A549 treated with CpdA at 1 μM for 4 hours (cell line): ENCODE measurements around the gene ALAS1. TPM values are rescaled to one million over a fixed set of nuclear protein-coding genes. Genes with fewer than 3 reads are reported as not detected.

Experiments
- total RNA-seq: library from RNA; stranded (reverse); fragments of 200-300 nt; extraction: Qiagen RNA extraction; gene quantifications from 5 replicates; pipeline ENCODE4 v1.2.3, GENCODE V29; 2022; ENCODE audit warnings: low read depth

ALAS1 gene
- total RNA-seq, result 46.7 to 57.0 TPM (median 52.8 TPM) in 5 replicates

DNA sequence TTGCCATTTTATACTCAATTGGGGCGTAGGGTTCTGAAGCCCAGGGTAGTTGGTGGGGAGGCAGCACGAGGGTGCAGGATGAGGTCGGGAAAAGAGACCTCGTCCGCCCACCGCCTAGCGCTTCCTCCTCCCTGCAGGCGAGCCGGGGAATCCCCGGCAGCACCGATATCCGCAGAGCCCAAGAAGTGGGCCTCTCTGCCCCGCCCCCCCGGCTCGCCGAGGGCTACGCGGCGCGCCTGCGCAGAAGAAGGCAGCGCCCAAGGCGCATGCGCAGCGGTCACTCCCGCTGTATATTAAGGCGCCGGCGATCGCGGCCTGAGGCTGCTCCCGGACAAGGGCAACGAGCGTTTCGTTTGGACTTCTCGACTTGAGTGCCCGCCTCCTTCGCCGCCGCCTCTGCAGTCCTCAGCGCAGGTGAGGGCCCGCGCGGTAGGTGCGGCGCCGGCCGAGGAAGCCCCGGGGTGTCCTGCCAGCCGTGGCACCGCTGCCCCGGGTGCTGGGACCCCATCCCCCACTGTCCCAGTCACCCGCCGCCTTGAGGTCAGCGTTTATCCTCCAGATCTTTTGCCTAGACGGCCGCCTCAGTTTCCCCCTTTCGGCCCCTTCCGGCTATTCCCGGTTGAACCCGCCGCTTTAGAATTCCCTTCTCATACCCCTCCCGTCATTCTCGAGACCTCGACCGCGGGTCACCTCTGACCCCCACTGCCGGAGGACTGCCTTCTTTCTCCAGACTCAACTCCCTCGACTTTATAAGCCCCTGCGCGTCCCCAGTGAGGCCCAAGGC lies at the start of gene ALAS1:
ALAS1 (plus strand) TSS at position 319 of the 784 bp plus-strand sequence. CDS start 1,082 bp downstream, outside the sequence.

DNA sequence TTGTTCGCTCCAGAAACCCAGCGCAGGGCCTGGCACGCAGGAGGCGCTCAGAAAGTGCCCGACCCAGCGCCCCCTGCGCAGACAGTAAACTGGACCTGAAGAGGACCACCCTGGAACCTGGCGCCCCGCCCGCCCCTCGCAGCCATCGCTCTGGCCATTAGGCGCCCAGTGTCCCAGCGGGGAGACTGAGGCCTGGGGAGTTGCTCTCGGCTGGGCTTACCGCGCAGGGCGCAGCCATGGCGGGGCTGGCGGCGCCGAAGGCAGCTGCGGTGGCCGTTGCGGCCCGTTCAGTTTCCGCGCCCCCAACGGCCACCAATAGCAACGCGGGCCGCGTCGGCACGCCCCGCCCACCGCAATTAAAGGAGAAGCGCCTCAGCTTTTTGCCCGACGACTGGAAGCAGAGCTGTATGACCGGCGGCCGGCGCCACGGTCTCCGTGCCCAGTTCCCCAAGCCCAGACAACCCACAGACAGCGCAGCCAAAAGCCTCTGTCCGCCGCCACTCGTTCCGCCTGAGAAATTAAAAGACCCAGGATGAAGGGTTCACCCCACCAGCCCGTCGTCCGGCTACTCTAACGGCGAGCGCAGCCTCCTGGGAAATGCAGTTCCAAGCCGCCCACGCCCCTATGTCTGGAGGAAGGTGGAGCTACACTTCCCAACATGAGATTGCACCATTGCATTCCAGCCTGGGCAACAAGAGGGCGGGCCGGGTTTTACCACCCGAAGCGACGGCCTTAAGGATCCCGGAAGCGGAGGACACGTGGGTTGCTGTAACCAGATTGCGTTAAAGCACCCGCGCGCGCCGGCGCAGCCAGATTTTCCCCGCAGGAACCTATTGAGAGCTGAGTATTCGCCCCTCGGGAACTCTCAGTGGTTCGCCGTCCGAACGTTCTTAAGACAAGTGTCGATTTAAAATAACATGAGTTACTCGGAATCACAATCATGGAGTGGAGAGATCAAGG lies 43.5 kb upstream of the ALAS1 start, which contains the start of gene POC1A:
POC1A (minus strand) TSS at position 289 of the 960 bp plus-strand sequence; CDS start at position 238, 51 bp downstream.

DNA sequence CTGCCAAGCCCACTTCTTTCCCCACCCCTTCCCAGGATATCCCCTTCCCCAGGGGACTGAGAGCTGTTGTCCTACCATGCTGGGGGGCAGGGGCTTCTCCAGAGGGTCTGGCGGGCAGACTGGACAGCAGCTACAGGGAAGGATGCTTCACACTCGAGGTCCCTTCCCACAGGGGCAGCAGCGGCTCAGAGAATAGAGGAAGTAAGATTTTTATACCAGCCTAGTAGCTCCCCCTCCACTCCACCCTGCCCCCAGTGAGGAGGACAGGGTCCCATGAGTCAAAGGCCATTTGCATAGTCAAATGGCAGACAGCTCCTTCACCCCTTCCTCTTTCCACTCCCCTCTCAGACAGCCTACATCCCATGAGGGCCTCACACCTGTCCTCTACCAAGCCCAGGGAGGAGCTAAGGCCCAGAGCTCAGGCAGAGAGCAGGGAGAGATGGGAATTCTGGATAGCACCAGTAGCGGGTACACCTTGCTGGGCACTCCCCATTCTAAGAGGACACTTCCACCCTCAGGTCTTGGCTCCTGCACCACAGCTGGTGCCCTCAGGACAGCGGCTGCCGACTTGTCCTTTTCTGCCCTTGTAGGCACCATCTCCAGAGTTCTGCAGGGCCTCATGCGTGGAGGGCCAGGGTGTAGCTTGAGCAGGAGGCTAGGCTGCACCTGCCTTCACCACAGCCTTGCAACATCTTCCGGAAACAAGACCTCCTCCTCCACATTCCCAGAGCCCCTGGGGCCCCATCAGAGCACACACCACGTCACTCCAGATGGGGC lies 27.7 kb downstream of the ALAS1 start, which contains the start of gene TLR9:
TLR9 (minus strand) TSS at position 194 of the 777 bp plus-strand sequence; CDS start at position 78, 116 bp downstream.

DNA sequence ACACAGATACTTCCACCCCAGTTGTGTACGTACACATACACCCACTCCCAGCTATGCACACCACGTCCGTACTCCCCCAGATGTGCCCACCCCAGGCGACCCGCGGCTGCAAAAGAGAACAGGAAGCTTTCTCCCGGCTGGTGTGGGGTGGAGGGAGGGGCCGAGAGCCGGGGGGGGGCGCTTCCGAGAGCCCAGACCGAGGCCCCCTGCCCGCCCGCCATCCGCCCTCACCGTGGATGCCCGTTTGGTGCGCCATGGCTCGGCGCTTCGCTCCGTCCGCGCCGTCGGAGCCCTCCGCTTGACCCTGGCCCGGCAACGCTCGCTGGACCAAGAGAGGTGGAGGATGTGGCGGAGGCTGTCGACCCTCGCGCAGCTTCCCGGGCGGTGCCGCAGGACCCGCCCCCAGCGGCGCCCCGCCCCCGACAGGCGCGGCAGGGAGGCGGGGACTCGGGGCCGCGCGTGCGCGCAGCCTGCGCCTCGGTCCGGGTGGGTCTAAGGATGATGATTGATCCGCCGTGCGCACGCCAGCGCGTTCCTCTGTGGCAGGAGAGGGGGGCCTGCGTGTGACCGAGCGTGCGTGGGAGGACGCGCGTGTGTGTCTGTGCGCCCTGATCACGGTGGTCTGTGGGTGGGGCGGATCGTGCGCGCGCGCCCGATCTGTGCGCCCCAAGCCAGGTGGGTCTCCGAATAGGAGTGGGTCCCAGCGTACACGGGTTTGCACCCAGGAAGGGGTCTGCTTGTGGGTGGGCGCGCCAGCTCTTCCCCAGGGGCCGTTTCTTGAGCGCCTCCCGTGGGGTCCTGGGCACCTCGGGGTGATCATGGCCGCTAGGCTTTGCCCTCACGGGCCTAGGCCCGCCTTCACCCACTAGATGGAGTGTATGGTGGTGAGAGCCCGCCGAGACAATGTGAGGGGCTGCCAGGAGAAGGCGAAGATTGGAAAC lies 41.1 kb downstream of the ALAS1 start, which contains the start of gene TWF2:
TWF2 (minus strand) TSS at position 398 of the 941 bp plus-strand sequence; CDS start at position 256, 142 bp downstream.

DNA sequence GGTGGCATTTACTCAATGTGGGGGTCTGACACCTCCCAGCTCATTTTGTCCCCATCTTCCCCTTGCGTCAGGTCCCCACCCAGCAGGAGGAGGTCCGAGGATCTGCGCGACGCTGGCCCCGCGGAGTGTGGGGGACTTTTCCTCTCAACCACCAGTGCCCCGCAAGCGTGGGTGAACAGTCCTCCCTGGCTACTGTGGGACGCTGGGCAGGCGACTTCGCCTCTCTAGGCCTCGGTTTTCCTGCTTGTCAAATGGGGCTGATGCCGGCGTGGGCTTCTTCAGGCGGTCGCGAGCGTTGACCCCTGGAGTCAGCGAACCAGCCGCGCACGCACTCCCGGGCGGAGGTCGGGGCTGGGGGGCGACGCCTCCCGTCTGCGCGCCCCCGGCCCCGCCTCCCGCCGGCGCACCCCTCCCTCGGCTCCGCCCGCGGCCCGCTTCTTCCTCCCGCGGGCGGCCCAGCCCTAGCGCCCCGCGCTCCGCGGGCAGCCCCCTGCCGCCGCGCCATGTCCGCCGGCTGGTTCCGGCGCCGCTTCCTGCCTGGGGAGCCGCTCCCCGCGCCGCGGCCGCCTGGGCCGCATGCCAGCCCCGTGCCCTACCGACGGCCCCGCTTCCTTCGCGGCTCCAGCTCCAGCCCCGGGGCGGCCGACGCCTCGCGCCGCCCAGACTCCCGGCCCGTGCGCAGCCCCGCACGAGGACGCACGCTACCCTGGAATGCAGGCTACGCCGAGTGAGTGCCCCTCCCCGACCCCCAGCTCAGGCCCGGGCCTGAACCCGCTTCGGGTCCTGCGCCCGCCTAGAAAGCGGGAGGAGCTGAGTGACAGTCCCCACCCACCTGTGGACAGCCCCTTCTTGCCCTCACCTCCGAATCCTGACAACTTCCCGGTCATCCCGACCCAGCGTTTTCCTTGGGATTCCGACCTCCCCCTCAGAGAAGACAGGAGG lies 47.6 kb downstream of the ALAS1 start, which contains the start of gene PPM1M:
PPM1M (plus strand) TSS at position 438 of the 942 bp plus-strand sequence; CDS start at position 504, 66 bp downstream.

Other genes starting within 250 kb of the ALAS1 start
- 0.07 TPM in 1 of 5 replicates, not detected in the others for gene GPR62, start 242.8 kb upstream of the ALAS1 start, total RNA-seq
- gene PCBP4, start 230.7 kb upstream of the ALAS1 start, total RNA-seq, result 11.0 to 13.8 TPM (median 12.3 TPM) in 5 replicates
- gene ABHD14B, start 224.1 kb upstream of the ALAS1 start, total RNA-seq, result 24.7 to 33.5 TPM (median 33.1 TPM) in 5 replicates
- gene ABHD14A, start 223.1 kb upstream of the ALAS1 start, total RNA-seq, result 10.1 to 16.2 TPM (median 14.8 TPM) in 5 replicates
- gene ACY1, start 214.6 kb upstream of the ALAS1 start, total RNA-seq, result 20.8 to 30.2 TPM (median 28.3 TPM) in 5 replicates
- gene RPL29, start 202.3 kb upstream of the ALAS1 start, total RNA-seq, result 1,289 to 1,406 TPM (median 1,382 TPM) in 5 replicates
- 12.8 to 14.3 TPM (median 13.1 TPM) in 5 replicates for gene DUSP7, start 141.6 kb upstream of the ALAS1 start, total RNA-seq
- gene POC1A, start 43.7 kb upstream of the ALAS1 start, total RNA-seq, result 15.9 to 20.8 TPM (median 19.1 TPM) in 5 replicates
- gene TLR9, start 27.5 kb downstream of the ALAS1 start, total RNA-seq, result 0.08 TPM in 2 of 5 replicates, not detected in the others
- 67.0 to 80.9 TPM (median 68.5 TPM) in 5 replicates for gene TWF2, start 41.0 kb downstream of the ALAS1 start, total RNA-seq
- 4.2 to 5.8 TPM (median 5.2 TPM) in 5 replicates for gene PPM1M, start 47.6 kb downstream of the ALAS1 start, total RNA-seq
- gene WDR82, start 80.5 kb downstream of the ALAS1 start, total RNA-seq, result 49.8 to 53.8 TPM (median 52.2 TPM) in 5 replicates
- 3.2 to 4.9 TPM (median 4.7 TPM) in 5 replicates for gene GLYCTK, start 89.7 kb downstream of the ALAS1 start, total RNA-seq
- gene DNAH1, start 118.2 kb downstream of the ALAS1 start, total RNA-seq, result 0.52 to 1.1 TPM (median 1.1 TPM) in 5 replicates
- 32.7 to 41.2 TPM (median 39.4 TPM) in 5 replicates for gene BAP1, start 211.8 kb downstream of the ALAS1 start, total RNA-seq
- 2.5 to 3.2 TPM (median 2.7 TPM) in 5 replicates for gene PHF7, start 212.5 kb downstream of the ALAS1 start, total RNA-seq
- 0.05 to 0.15 TPM (median 0.10 TPM) in 5 replicates for gene SEMA3G, start 246.9 kb downstream of the ALAS1 start, total RNA-seq